Tibial artery (tissue), 4 donors: ENCODE results near the gene SLCO2A1.

Experiments used
- DNase-seq, 2 donors: peaks; one replicate each; pipeline ENCODE4 v3.0.0-alpha.2; 2019
- H3K27ac ChIP-seq, 2 donors: fragments of 200-600 bp; sonication (generic) in 1 of 2; 1 replicate in 1 of 2; 2 replicates in 1 of 2; pipeline ENCODE4 v1.5.1; 2018 to 2019; ENCODE audit warnings: mild to moderate bottlenecking in 1 of 2
- H3K27me3 ChIP-seq, 2 donors: fragments of 200-600 bp; sonication (generic) in 1 of 2; one replicate each; pipeline versions ENCODE4 v1.5.1 to v1.6.0; 2016 to 2019
- H3K36me3 ChIP-seq, 3 donors: fragments of 200-600 bp; sonication (generic) in 2 of 3; one replicate each; pipeline ENCODE4 v1.5.1; 2016 to 2019; ENCODE audit warnings: mild to moderate bottlenecking in 2 of 3
- H3K4me1 ChIP-seq, 4 donors: fragments of 200-600 bp; sonication (generic) in 2 of 4; 1 replicate in 3 of 4; 2 replicates in 1 of 4; pipeline ENCODE4 v1.5.1; 2016 to 2019
- H3K4me3 ChIP-seq, 2 donors: fragments of 200-600 bp; sonication (generic) in 1 of 2; 1 replicate in 1 of 2; 2 replicates in 1 of 2; pipeline ENCODE4 v1.5.1; 2018 to 2019; ENCODE audit warnings: mild to moderate bottlenecking in 2 of 2
- H3K9me3 ChIP-seq, 3 donors: fragments of 200-600 bp; sonication (generic) in 1 of 3; one replicate each; pipeline ENCODE4 v1.5.1; 2016 to 2019
- CTCF ChIP-seq, 2 experiments: fragments of 200-600 bp in 1 of 2; fragments of 450-650 bp in 1 of 2; IDR thresholded peaks; one replicate each; pipeline ENCODE4 v1.5.1; 2017 to 2019; ENCODE audit warnings: antibody characterized with exemption in 2 of 2, mild to moderate bottlenecking in 1 of 2, moderate library complexity in 1 of 2
- intact Hi-C: fragments of 100-400 bp; cut with DNase I; formaldehyde crosslinking; loops from one replicate; pipeline ENCODE4 v1.15.0; 2023; ENCODE audit warnings: low total_unique reads

The SLCO2A1 gene

GRCh38 chr3:134059035-134059601, 29.4 kb upstream of the SLCO2A1 start:
- H3K4me3 ChIP-seq, result no peak overlapping the region
- TF ChIP-seq CTCF (IDR thresholded peaks at IDR 0.05), result no peak
- no peaks in the 10 kb centered on the region for H3K9me3 ChIP-seq
- no peaks in the 10 kb centered on the region for H3K36me3 ChIP-seq
- DNase-seq, result no peak
- H3K27me3 ChIP-seq, result no peaks in the 10 kb centered on the region
- H3K4me1 ChIP-seq, result no peaks in the 10 kb centered on the region
- H3K27ac ChIP-seq, result no peak overlapping the region
- intact Hi-C loops, result no loop called here

GRCh38 chr3:134057654-134058110, 28.0 kb upstream of the SLCO2A1 start:
- DNase-seq, result no peak
- Histone ChIP-seq H3K27me3 (no peaks in the 10 kb centered on the region), H3K9me3 (no peaks in the 10 kb centered on the region), H3K36me3 (no peaks in the 10 kb centered on the region), H3K4me3 (no peak overlapping the region), H3K4me1 (no peaks in the 10 kb centered on the region), H3K27ac (no peak overlapping the region)
- intact Hi-C loops, result no loop called here
- no peak for TF ChIP-seq CTCF (IDR thresholded peaks at IDR 0.05)

GRCh38 chr3:134057006-134057653, 27.4 kb upstream of the SLCO2A1 start:
- intact Hi-C loops, result no loop called here
- no peak for TF ChIP-seq CTCF (IDR thresholded peaks at IDR 0.05)
- H3K4me3 ChIP-seq, result no peak overlapping the region
- H3K27me3 ChIP-seq, result no peaks in the 10 kb centered on the region
- H3K27ac ChIP-seq, result no peak overlapping the region
- no peaks in the 10 kb centered on the region for H3K36me3 ChIP-seq
- no peaks in the 10 kb centered on the region for H3K9me3 ChIP-seq
- DNase-seq, result peak in 1 of 2 donors; percentile 37
- H3K4me1 ChIP-seq, result no peaks in the 10 kb centered on the region

- Histone ChIP-seq H3K4me1 (no peaks in the 10 kb centered on the region), H3K27me3 (no peaks in the 10 kb centered on the region), H3K4me3 (no peak overlapping the region), H3K27ac (no peak overlapping the region), H3K9me3 (no peaks in the 10 kb centered on the region), H3K36me3 (no peaks in the 10 kb centered on the region)
- intact Hi-C loops, result no loop called here
- no peak for TF ChIP-seq CTCF (IDR thresholded peaks at IDR 0.05)
- no peak for DNase-seq
Observed at GRCh38 chr3:134056464-134056891, 26.8 kb upstream of the SLCO2A1 start.

- Histone ChIP-seq H3K27ac (no peak overlapping the region), H3K36me3 (no peaks in the 10 kb centered on the region), H3K4me1 (no peaks in the 10 kb centered on the region), H3K4me3 (no peak overlapping the region), H3K27me3 (no peaks in the 10 kb centered on the region), H3K9me3 (no peaks in the 10 kb centered on the region)
- DNase-seq, result no peak
- TF ChIP-seq CTCF (IDR thresholded peaks at IDR 0.05), result no peak
- intact Hi-C loops, result no loop called here
Observed at GRCh38 chr3:134055661-134056060, 25.9 kb upstream of the SLCO2A1 start.
